ENCODE results near the gene LAMP1. TPM values are rescaled to one million over a fixed set of nuclear protein-coding genes. Genes with fewer than 3 reads are reported as not detected.
"Not testable (repeated sequence)": the region's sequence is repeated elsewhere in the genome, so short reads cannot be mapped to it uniquely, and the experiment has no call there.

The LAMP1 gene
- total RNA-seq, 4 donors from 2014 or later, result 42.1 to 236 (median 191) TPM

DNA sequence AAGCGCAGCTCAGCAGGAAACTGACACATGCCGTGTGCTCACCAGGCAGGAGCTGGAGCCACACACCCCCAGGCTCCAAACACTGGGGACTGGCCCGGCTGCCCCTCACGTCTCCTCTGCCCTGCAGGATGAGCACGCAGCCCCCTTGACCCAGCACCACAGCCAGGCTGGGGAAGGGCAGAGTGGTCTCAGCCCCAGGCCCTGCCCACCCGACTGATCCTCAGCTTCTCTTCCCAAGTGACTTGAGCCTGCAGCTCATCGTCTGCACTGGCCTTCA is 46.6 kb downstream of the LAMP1 start:
- Histone ChIP-seq H3K9me3 (no peaks in the 10 kb centered on the region), H3K4me1 (no peaks in the 10 kb centered on the region), H3K36me3 (peaks cover 0 to 32% (median 0%) of the 10 kb centered on the region in 3 donors), H3K27ac (no peak overlapping the region), H3K27me3 (no peaks in the 10 kb centered on the region), H3K4me3 (no peak overlapping the region)
- no peak for DNase-seq
- no peak for TF ChIP-seq POLR2A (IDR thresholded peaks at IDR 0.05)
- TF ChIP-seq, protein P1, sequence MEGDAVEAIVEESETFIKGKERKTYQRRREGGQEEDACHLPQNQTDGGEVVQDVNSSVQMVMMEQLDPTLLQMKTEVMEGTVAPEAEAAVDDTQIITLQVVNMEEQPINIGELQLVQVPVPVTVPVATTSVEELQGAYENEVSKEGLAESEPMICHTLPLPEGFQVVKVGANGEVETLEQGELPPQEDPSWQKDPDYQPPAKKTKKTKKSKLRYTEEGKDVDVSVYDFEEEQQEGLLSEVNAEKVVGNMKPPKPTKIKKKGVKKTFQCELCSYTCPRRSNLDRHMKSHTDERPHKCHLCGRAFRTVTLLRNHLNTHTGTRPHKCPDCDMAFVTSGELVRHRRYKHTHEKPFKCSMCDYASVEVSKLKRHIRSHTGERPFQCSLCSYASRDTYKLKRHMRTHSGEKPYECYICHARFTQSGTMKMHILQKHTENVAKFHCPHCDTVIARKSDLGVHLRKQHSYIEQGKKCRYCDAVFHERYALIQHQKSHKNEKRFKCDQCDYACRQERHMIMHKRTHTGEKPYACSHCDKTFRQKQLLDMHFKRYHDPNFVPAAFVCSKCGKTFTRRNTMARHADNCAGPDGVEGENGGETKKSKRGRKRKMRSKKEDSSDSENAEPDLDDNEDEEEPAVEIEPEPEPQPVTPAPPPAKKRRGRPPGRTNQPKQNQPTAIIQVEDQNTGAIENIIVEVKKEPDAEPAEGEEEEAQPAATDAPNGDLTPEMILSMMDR (IDR thresholded peaks at IDR 0.05), result no peak

- H3K9me3 ChIP-seq, result no peaks in the 10 kb centered on the region
- TF ChIP-seq, protein P1 (IDR thresholded peaks at IDR 0.05), result no peak
- no peak for TF ChIP-seq POLR2A (IDR thresholded peaks at IDR 0.05)
- DNase-seq, result no peak
- no peaks in the 10 kb centered on the region for H3K4me1 ChIP-seq
- no peak overlapping the region for H3K27ac ChIP-seq
- peaks cover 0 to 50% (median 0%) of the 10 kb centered on the region in 3 donors for H3K36me3 ChIP-seq
- H3K27me3 ChIP-seq, result no peaks in the 10 kb centered on the region
- H3K4me3 ChIP-seq, result no peak overlapping the region
Observed at GRCh38 chr13:113345486-113345885, 48.4 kb downstream of the LAMP1 start.

DNA sequence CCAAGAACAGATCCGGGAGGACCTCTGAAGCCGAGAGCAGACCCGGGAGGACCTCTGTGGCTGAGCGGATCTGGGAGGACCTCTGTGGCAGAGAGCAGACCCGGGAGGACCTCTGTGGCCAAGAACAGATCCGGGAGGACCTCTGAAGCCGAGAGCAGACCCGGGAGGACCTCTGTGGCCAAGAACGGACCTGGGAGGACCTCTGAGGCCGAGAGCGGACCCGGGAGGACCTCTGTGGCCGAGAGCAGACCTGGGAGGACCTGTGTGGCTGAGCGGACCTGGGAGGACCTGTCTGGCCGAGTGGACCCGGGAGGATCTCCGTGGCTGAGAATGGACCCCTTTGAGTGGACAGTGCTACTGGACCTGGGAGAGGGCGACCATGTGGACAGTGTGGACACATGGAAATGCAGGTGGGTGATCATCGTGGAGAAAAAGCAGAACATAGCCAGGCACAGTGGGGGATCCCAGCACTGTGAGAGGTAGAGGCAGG is 50.7 kb downstream of the LAMP1 start:
- H3K4me1 ChIP-seq, H3K27ac ChIP-seq, H3K9me3 ChIP-seq, H3K27me3 ChIP-seq, DNase-seq, H3K4me3 ChIP-seq: not testable (repeated sequence)
- peaks cover 0 to 58% (median 0%) of the 10 kb centered on the region in 3 donors for H3K36me3 ChIP-seq

GRCh38 chr13:113348591-113348990 is 51.6 kb downstream of the LAMP1 start:
- no peak for TF ChIP-seq POLR2A (IDR thresholded peaks at IDR 0.05)
- TF ChIP-seq, protein P1 (IDR thresholded peaks at IDR 0.05), result no peak
- DNase-seq, result no peak
- no peaks in the 10 kb centered on the region for H3K27me3 ChIP-seq
- H3K36me3 ChIP-seq, result peaks cover 0 to 55% (median 0%) of the 10 kb centered on the region in 3 donors
- no peaks in the 10 kb centered on the region for H3K4me1 ChIP-seq
- H3K4me3 ChIP-seq, result no peak overlapping the region
- no peak overlapping the region for H3K27ac ChIP-seq
- H3K9me3 ChIP-seq, result no peaks in the 10 kb centered on the region

DNA sequence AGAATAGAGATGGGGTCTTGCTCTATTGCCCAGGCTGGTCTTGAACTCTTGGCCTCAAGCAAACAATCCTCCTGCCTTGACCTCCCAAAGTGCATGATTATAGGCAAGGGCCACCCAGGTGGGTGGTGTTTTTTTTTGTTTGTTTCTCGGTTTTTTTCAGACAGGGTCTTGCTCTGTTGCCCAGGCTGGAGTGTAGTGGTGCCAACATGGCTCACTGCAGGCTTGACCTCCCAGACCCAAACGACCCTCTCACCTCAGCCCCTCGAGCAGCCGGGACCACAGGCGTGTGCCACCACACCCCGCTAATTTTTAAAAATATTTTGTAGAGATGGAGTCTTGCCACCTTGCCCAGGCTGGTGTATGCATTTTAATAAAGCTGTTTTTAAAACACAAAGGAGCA is 52.0 kb downstream of the LAMP1 start:
- H3K36me3 ChIP-seq, result peaks cover 0 to 55% (median 0%) of the 10 kb centered on the region in 3 donors
- no peaks in the 10 kb centered on the region for H3K9me3 ChIP-seq
- H3K4me3 ChIP-seq, result no peak overlapping the region
- H3K27me3 ChIP-seq, result no peaks in the 10 kb centered on the region
- no peak for DNase-seq
- H3K4me1 ChIP-seq, result no peaks in the 10 kb centered on the region
- TF ChIP-seq POLR2A (IDR thresholded peaks at IDR 0.05), result no peak
- TF ChIP-seq, protein P1 (IDR thresholded peaks at IDR 0.05), result no peak
- no peak overlapping the region for H3K27ac ChIP-seq

- H3K36me3 ChIP-seq, result peaks cover 0 to 56% (median 0%) of the 10 kb centered on the region in 3 donors
- no peaks in the 10 kb centered on the region for H3K9me3 ChIP-seq
- H3K4me3 ChIP-seq, result no peak overlapping the region
- H3K27ac ChIP-seq, result no peak overlapping the region
- no peaks in the 10 kb centered on the region for H3K27me3 ChIP-seq
- no peak for DNase-seq
- TF ChIP-seq, protein P1 (IDR thresholded peaks at IDR 0.05), result no peak
- TF ChIP-seq POLR2A (IDR thresholded peaks at IDR 0.05), result no peak
- no peaks in the 10 kb centered on the region for H3K4me1 ChIP-seq
Observed at GRCh38 chr13:113349491-113349890, 52.5 kb downstream of the LAMP1 start.

Measured in Peyer's patch (tissue), 4 donors.